ENCODE data around the gene SLIT1. TPM values are rescaled to one million over a fixed set of nuclear protein-coding genes. Genes with fewer than 3 reads are reported as not detected.

Gene SLIT1
- total and polyA plus RNA-seq, 2 experiments from 2014 or later, result not detected

- no peak for DNase-seq
- in situ Hi-C loops (cut with MboI), result loop anchor here (10.0 kb wide), 1 partner anchor 126 kb away; no protein-coding TSS in a partner anchor
- H3K4me2 ChIP-seq (ENCODE audit: unreplicated experiment), result no peak overlapping the region
Observed at GRCh38 chr10:97078261-97078937, 107.4 kb downstream of the SLIT1 start.

GRCh38 chr10:97076781-97077180 is 109.0 kb downstream of the SLIT1 start:
- Histone ChIP-seq H3K27me3 (replicated peaks; ENCODE audit: insufficient read depth) (peaks cover 32% of the 10 kb centered on the region), H3K9ac (no peak overlapping the region), H2AFZ (no peak overlapping the region), H3F3A (ENCODE audit: insufficient read depth) (no peaks in the 10 kb centered on the region), H3K79me2 (ENCODE audit: insufficient read depth) (no peaks in the 10 kb centered on the region), H4K20me1 (ENCODE audit: insufficient read depth) (no peaks in the 10 kb centered on the region), H3K27ac (no peak overlapping the region), H3K4me2 (ENCODE audit: unreplicated experiment) (no peak overlapping the region), H3K36me3 (ENCODE audit: low read depth) (no peaks in the 10 kb centered on the region), H3K9me2 (ENCODE audit: insufficient read depth) (no peaks in the 10 kb centered on the region), H3K4me3 (no peak overlapping the region), H3K4me1 (ENCODE audit: insufficient read depth) (no peaks in the 10 kb centered on the region), H3K9me3 (ENCODE audit: low read depth) (no peaks in the 10 kb centered on the region)
- DNase-seq, result no peak
- 48 to 69% methylated on average over 6 of the region's 6 CpGs for WGBS, 2 experiments (ENCODE audit: low coverage in 1 of 2, low lambda C conversion rate in 2 of 2, missing lambda C conversion rate in 2 of 2)
- in situ Hi-C loops (cut with MboI), result loop anchor here (10.0 kb wide), 1 partner anchor 128 kb away; no protein-coding TSS in a partner anchor
- no peak for TF ChIP-seq EZH2phosphoT487 (IDR thresholded peaks at IDR 0.05; ENCODE audit: insufficient read depth, low read depth)
- TF ChIP-seq EZH2 (IDR thresholded peaks at IDR 0.05; ENCODE audit: insufficient read depth, poor library complexity, severe bottlenecking), result no peak

More at GRCh38 chr10:97078261-97078937, 107.4 kb downstream of the SLIT1 start:
- no peak overlapping the region for H3K9ac ChIP-seq
- no peaks in the 10 kb centered on the region for H3K4me1 ChIP-seq (ENCODE audit: insufficient read depth)
- no peaks in the 10 kb centered on the region for H3K79me2 ChIP-seq (ENCODE audit: insufficient read depth)
- H3F3A ChIP-seq (ENCODE audit: insufficient read depth), result no peaks in the 10 kb centered on the region
- H3K9me2 ChIP-seq (ENCODE audit: insufficient read depth), result no peaks in the 10 kb centered on the region
- no peaks in the 10 kb centered on the region for H3K9me3 ChIP-seq (ENCODE audit: low read depth)
- H3K27me3 ChIP-seq (replicated peaks; ENCODE audit: insufficient read depth), result peaks cover 32% of the 10 kb centered on the region
- 61 to 64% methylated on average over 14 of the region's 14 CpGs for WGBS, 2 experiments (ENCODE audit: low coverage in 1 of 2, low lambda C conversion rate in 2 of 2, missing lambda C conversion rate in 2 of 2)
- H4K20me1 ChIP-seq (ENCODE audit: insufficient read depth), result no peaks in the 10 kb centered on the region
- no peak overlapping the region for H3K27ac ChIP-seq
- TF ChIP-seq EZH2phosphoT487 (IDR thresholded peaks at IDR 0.05; ENCODE audit: insufficient read depth, low read depth) (no peak), EZH2 (IDR thresholded peaks at IDR 0.05; ENCODE audit: insufficient read depth, poor library complexity, severe bottlenecking) (no peak)
- H3K36me3 ChIP-seq (ENCODE audit: low read depth), result no peaks in the 10 kb centered on the region
- H3K4me3 ChIP-seq, result no peak overlapping the region
- no peak overlapping the region for H2AFZ ChIP-seq

- Histone ChIP-seq H3K36me3 (ENCODE audit: low read depth) (no peaks in the 10 kb centered on the region), H3K27me3 (replicated peaks; ENCODE audit: insufficient read depth) (peaks cover 39% of the 10 kb centered on the region), H3K4me2 (ENCODE audit: unreplicated experiment) (no peak overlapping the region), H3K9ac (no peak overlapping the region), H3K4me1 (ENCODE audit: insufficient read depth) (no peaks in the 10 kb centered on the region), H3K9me2 (ENCODE audit: insufficient read depth) (no peaks in the 10 kb centered on the region), H3K27ac (no peak overlapping the region), H3K9me3 (ENCODE audit: low read depth) (no peaks in the 10 kb centered on the region), H3K79me2 (ENCODE audit: insufficient read depth) (no peaks in the 10 kb centered on the region), H2AFZ (no peak overlapping the region), H4K20me1 (ENCODE audit: insufficient read depth) (no peaks in the 10 kb centered on the region), H3F3A (ENCODE audit: insufficient read depth) (no peaks in the 10 kb centered on the region), H3K4me3 (no peak overlapping the region)
- 57 to 61% methylated on average over 7 of the region's 7 CpGs for WGBS, 2 experiments (ENCODE audit: low coverage in 1 of 2, low lambda C conversion rate in 2 of 2, missing lambda C conversion rate in 2 of 2)
- no peak for DNase-seq
- in situ Hi-C loops (cut with MboI), result loop anchor here (10.0 kb wide), 1 partner anchor 129 kb away; no protein-coding TSS in a partner anchor
- no peak for TF ChIP-seq EZH2phosphoT487 (IDR thresholded peaks at IDR 0.05; ENCODE audit: insufficient read depth, low read depth)
- TF ChIP-seq EZH2 (IDR thresholded peaks at IDR 0.05; ENCODE audit: insufficient read depth, poor library complexity, severe bottlenecking), result no peak
Observed at GRCh38 chr10:97075961-97076525, 109.7 kb downstream of the SLIT1 start.

- Histone ChIP-seq H3K9me2 (ENCODE audit: insufficient read depth) (no peaks in the 10 kb centered on the region), H3K9ac (no peak overlapping the region), H3K79me2 (ENCODE audit: insufficient read depth) (no peaks in the 10 kb centered on the region), H3K4me3 (no peak overlapping the region), H4K20me1 (ENCODE audit: insufficient read depth) (no peaks in the 10 kb centered on the region), H3K4me2 (ENCODE audit: unreplicated experiment) (no peak overlapping the region), H3K9me3 (ENCODE audit: low read depth) (no peaks in the 10 kb centered on the region), H3K27me3 (replicated peaks; ENCODE audit: insufficient read depth) (peaks cover 40% of the 10 kb centered on the region), H3K27ac (no peak overlapping the region), H3K4me1 (ENCODE audit: insufficient read depth) (no peaks in the 10 kb centered on the region), H3F3A (ENCODE audit: insufficient read depth) (no peaks in the 10 kb centered on the region), H2AFZ (no peak overlapping the region), H3K36me3 (ENCODE audit: low read depth) (no peaks in the 10 kb centered on the region)
- in situ Hi-C loops (cut with MboI), result loop anchor here (10.0 kb wide), 1 partner anchor 129 kb away; no protein-coding TSS in a partner anchor
- TF ChIP-seq EZH2 (IDR thresholded peaks at IDR 0.05; ENCODE audit: insufficient read depth, poor library complexity, severe bottlenecking), result no peak
- no peak for TF ChIP-seq EZH2phosphoT487 (IDR thresholded peaks at IDR 0.05; ENCODE audit: insufficient read depth, low read depth)
- no peak for DNase-seq
- WGBS, 2 experiments (ENCODE audit: low coverage in 1 of 2, low lambda C conversion rate in 2 of 2, missing lambda C conversion rate in 2 of 2), result 53 to 69% methylated on average over 7 of the region's 7 CpGs
Observed at GRCh38 chr10:97075421-97075820, 110.3 kb downstream of the SLIT1 start.

Data from GM23248 (cell line).